NCI-H446 (cell line): ENCODE measurements around the gene TMSB4Y.

ENCODE experiments used
- DNase-seq, 2 experiments: peaks; one replicate each; lab custom pipeline; 2025; lab: John Stamatoyannopoulos, UW

Gene TMSB4Y

GRCh38 chrY:13703568-13703968, at the start of gene TMSB4Y:
Gene TMSB4Y (plus strand): TSS chrY:13703899.
- DNase-seq: peak in 1 of 2 experiments; percentile 49

GRCh38 chrY:13664162-13664561, 39.5 kb upstream of the TMSB4Y start:
- DNase-seq: no peak

GRCh38 chrY:13671122-13671521, 32.6 kb upstream of the TMSB4Y start:
- no peak for DNase-seq

GRCh38 chrY:13702276-13702675, 1.4 kb upstream of the TMSB4Y start:
- DNase-seq: no peak

- peak in 1 of 2 experiments; percentile 5 for DNase-seq
Measured at GRCh38 chrY:13704121-13704930, 627 bp downstream of the TMSB4Y start.

GRCh38 chrY:13705197-13705596, 1.5 kb downstream of the TMSB4Y start:
- DNase-seq: peak in 1 of 2 experiments; percentile 2

- no peak for DNase-seq
Measured at GRCh38 chrY:13708038-13708437, 4.3 kb downstream of the TMSB4Y start.

- DNase-seq: no peak
Measured at GRCh38 chrY:13718996-13719395, 15.3 kb downstream of the TMSB4Y start.

- peak in 1 of 2 experiments; percentile 2 for DNase-seq
Measured at GRCh38 chrY:13729517-13729916, 25.8 kb downstream of the TMSB4Y start.

GRCh38 chrY:13738618-13739017, 34.9 kb downstream of the TMSB4Y start:
- DNase-seq: peak in 1 of 2 experiments; percentile 0

GRCh38 chrY:13751289-13752071, 47.8 kb downstream of the TMSB4Y start:
- DNase-seq: no peak

- DNase-seq: no peak
Measured at GRCh38 chrY:13754661-13755060, 51.0 kb downstream of the TMSB4Y start.
